ENCODE data around the gene WSB1. TPM values are rescaled to one million over a fixed set of nuclear protein-coding genes. Genes with fewer than 3 reads are reported as not detected.

WSB1 gene
- total and polyA plus RNA-seq, 10 of the 15 experiments (the other 5 are each of a cell fraction or from before 2014, with no cell fraction given): 26.6 to 458 (median 101) TPM

GRCh38 chr17:27293359-27293897 is 486 bp upstream of the WSB1 start (continued):
- no peak for TF ChIP-seq ZNF687 (IDR thresholded peaks at IDR 0.05)
- TF ChIP-seq MTA3 (IDR thresholded peaks at IDR 0.05; ENCODE audit: borderline replicate concordance, low read length): 0 out of 2 replicates have a peak, but pooled peaks have one; percentile 46
- peak; percentile 64 for TF ChIP-seq MLLT1 (IDR thresholded peaks at IDR 0.05)

Measured in GM12878 (cell line).